Large intestine (tissue), 3 donors: ENCODE measurements around the gene MAP6D1. TPM values are rescaled to one million over a fixed set of nuclear protein-coding genes. Genes with fewer than 3 reads are reported as not detected.
"Not testable (repeated sequence)": the region's sequence is repeated elsewhere in the genome, so short reads cannot be mapped to it uniquely, and the experiment has no call there.

ENCODE experiments used
- DNase-seq, 2 donors: peaks; one replicate each; pipeline versions ENCODE4 v3.0.0 to v3.0.0-alpha.2; 2013
- H3K27ac ChIP-seq: one replicate; pipeline ENCODE4 v1.5.1; 2013; ENCODE audit warnings: low read length
- H3K27me3 ChIP-seq: 2 replicates; pipeline ENCODE4 v1.6.1; 2013; ENCODE audit warnings: low read length; ENCODE audit not compliant: control insufficient read depth, insufficient read depth
- H3K36me3 ChIP-seq: 2 replicates; pipeline ENCODE4 v1.6.1; 2013; ENCODE audit warnings: low read length; ENCODE audit not compliant: control insufficient read depth, insufficient read depth
- H3K4me1 ChIP-seq: one replicate; pipeline ENCODE4 v1.6.1; 2013; ENCODE audit warnings: low read length; ENCODE audit not compliant: control insufficient read depth, insufficient read depth
- H3K4me3 ChIP-seq: one replicate; pipeline ENCODE4 v1.5.1; 2013; ENCODE audit warnings: low read length
- H3K9me3 ChIP-seq: one replicate; pipeline ENCODE4 v1.6.1; 2013; ENCODE audit warnings: mild to moderate bottlenecking, low read depth, low read length, moderate library complexity; ENCODE audit not compliant: control insufficient read depth
- WGBS: methylation state at CpG from one replicate; pipeline ENCODE4 v1.1.5; 2013; ENCODE audit warnings: low lambda C conversion rate; ENCODE audit not compliant: insufficient coverage; 5-methylcytosine and 5-hydroxymethylcytosine counted together
- polyA plus RNA-seq: library from polyadenylated mRNA; unstranded; fragments of 120-200 nt; gene quantifications from one replicate; pipeline ENCODE4 v1.2.1, GENCODE V29; 2013

The MAP6D1 gene
- polyA plus RNA-seq, 1 donor, result 1.5 TPM

DNA sequence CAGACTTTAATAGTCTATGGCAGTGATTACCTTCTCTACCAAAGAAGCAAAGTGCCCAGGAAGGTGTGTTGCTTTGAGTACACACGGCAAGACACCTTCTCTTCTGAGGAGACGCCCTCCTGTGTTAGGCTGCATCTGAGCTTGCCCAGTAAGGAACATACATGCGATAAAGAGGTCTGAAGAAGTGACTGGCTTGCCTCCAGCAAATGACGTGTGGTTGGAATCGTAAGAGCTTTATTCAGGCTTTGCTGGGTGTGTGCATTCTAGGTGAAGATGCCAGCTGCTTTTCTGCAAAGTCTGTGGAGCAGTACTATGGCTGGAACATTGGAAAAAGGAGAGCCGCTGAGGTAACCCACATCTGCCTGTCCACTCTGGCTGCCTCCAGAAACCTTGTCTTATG lies 22.4 kb downstream of the MAP6D1 start:
- Histone ChIP-seq H3K27ac (no peak overlapping the region), H3K27me3 (no peaks in the 10 kb centered on the region), H3K4me3 (no peak overlapping the region), H3K36me3 (peaks cover 79% of the 10 kb centered on the region), H3K4me1 (no peaks in the 10 kb centered on the region), H3K9me3 (no peaks in the 10 kb centered on the region)
- no CpG with 5 or more reads among the region's 6 CpGs for WGBS
- no peak for DNase-seq

DNA sequence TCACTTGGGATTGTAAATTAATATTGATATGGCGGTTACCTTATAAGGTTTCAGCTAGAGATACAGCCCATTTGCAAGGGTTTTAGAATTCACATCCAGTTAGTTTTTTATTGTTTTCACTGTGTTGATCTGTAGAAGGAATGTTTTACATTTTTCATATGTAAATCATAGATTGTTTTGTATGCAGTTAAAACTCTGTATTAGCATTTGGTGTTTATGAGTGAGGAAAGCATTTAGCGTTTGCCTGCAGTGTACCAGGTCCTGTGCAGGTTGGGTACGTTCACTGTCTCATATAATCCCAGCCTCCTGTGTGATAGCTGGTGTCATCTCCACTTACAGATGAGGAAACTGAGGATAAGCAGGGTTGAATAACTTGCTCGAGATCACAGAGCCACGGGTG lies 23.8 kb downstream of the MAP6D1 start:
- peaks cover 71% of the 10 kb centered on the region for H3K36me3 ChIP-seq
- DNase-seq, result no peak

DNA sequence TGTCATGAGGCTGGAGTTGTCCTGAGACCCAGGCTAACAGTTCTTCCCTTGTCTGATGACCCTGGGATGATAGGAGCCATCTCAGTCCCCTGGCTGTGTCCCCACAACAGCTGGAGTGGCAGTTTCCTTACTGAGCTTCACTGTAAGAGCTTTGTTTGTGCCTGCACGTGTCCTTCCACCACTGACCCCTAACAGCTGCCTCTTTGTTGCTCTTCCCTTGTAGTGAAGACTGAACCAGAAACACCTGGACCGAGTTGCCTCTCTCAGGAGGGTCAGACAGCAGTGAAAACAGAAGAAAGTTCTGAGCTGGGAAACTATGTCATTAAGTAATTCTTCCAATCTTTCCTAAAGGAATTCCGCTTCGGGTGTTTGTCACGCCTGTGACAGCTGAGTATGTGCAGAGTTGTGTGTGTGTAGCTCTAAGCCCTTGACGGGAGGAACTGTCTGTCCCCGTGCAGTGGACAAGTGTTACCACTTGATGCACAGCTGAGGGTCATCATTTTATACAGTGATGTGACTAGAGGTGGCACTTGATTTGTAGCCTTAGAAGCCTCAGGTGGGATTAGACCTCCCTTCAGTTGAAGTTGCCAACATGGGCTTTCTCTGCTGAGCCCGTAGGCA lies 25.0 kb downstream of the MAP6D1 start:
- Histone ChIP-seq H3K4me3 (no peak overlapping the region), H3K4me1 (no peaks in the 10 kb centered on the region), H3K27ac (no peak overlapping the region), H3K9me3 (no peaks in the 10 kb centered on the region), H3K36me3 (peaks cover 62% of the 10 kb centered on the region), H3K27me3 (no peaks in the 10 kb centered on the region)
- DNase-seq, result no peak
- WGBS, result no CpG with 5 or more reads among the region's 8 CpGs

More for the DNA sequence above, 23.8 kb downstream of the MAP6D1 start:
- no peak overlapping the region for H3K27ac ChIP-seq
- H3K4me3 ChIP-seq, result no peak overlapping the region
- no CpG with 5 or more reads among the region's 5 CpGs for WGBS
- H3K27me3 ChIP-seq, result no peaks in the 10 kb centered on the region
- no peaks in the 10 kb centered on the region for H3K4me1 ChIP-seq
- H3K9me3 ChIP-seq, result no peaks in the 10 kb centered on the region

DNA sequence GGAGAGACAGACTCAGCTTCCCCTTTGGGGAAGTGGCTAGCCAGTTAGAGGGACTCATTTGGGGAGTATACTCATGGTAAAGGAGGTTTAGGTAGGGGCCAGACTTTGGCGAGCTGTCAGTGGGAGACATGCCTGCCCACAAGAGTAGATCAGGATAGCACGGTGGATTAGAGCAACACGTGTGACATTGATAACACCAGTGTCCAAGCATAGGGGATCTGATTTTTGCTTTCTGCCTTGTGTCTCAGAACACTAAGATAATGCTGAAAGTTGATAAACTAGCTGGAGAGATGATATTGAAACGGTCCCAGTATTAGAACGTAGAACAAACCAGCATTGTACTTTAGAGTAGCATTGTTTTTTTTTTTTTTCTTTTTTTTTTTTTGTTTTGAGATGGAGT lies 25.9 kb downstream of the MAP6D1 start:
- peaks cover 60% of the 10 kb centered on the region for H3K36me3 ChIP-seq
- DNase-seq, result no peak
- no CpG with 5 or more reads among the region's 5 CpGs for WGBS

DNA sequence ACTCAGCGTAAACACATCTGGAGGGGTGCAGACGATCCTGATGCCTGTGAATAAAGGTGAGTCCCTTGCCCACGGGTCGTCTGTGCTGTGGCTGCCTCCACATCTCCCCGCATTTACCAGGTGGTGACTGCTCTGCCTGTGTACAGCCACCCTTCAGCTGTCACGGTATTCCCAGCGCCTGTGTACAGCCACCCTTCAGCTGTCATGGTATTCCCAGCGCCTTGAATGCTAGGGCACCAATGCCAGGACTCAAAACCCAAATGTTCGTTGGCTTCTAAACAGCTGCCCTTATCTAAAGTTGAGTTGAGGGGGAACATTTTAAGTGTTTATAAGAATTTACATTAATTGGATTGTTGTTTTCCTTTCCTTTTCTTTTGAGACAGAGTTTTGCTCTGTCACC lies 27.4 kb downstream of the MAP6D1 start:
- DNase-seq, result no peak
- no CpG with 5 or more reads among the region's 9 CpGs for WGBS
- Histone ChIP-seq H3K4me1 (no peaks in the 10 kb centered on the region), H3K9me3 (no peaks in the 10 kb centered on the region), H3K27ac (no peak overlapping the region), H3K4me3 (no peak overlapping the region), H3K36me3 (peaks cover 51% of the 10 kb centered on the region), H3K27me3 (no peaks in the 10 kb centered on the region)

More for the DNA sequence above, 25.9 kb downstream of the MAP6D1 start:
- H3K4me1 ChIP-seq, result no peaks in the 10 kb centered on the region
- H3K27ac ChIP-seq, result no peak overlapping the region
- no peaks in the 10 kb centered on the region for H3K9me3 ChIP-seq
- no peak overlapping the region for H3K4me3 ChIP-seq
- H3K27me3 ChIP-seq, result no peaks in the 10 kb centered on the region

DNA sequence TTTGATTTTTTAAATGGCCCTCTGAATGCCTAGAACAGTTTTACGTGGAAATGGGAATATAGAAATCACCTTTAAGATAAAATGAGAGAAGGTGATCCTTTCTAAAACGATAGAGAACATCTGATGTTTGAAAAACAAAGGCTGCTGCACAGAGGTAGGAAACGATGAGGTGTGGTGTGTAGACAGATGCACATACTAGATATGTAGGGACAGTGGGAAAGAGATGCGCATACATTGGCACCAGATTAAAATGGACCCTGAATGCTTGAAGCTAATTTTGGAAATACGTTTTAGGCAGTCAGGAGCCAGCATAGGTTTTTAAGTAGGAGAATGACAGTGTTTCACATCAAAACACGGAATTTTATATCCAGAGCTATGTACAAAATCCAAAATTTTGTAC lies 29.0 kb downstream of the MAP6D1 start:
- Histone ChIP-seq H3K36me3 (peaks cover 44% of the 10 kb centered on the region), H3K4me3 (no peak overlapping the region), H3K27ac (no peak overlapping the region), H3K4me1 (no peaks in the 10 kb centered on the region), H3K9me3 (no peaks in the 10 kb centered on the region), H3K27me3 (no peaks in the 10 kb centered on the region)
- DNase-seq, result no peak
- 100% methylated on average over 4 of the region's 6 CpGs for WGBS

DNA sequence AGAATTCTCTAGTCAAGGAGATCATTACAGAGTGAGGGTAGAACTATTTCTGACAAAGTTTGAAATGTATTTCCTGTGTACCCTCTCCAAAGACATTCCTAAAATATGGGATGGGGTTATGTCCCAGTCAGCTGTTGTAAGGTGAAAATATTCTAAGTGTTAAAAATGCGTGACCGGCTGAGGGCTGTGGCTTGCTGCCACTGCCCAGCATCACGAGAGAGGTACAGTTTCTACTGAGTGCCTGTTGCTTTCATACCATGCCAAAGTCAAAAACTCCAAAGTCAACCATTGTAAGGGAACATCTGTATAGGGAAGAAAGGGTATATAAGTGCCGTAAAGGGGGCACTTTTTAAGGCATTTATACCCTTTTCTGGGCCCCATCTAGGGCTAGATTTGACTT lies 30.9 kb downstream of the MAP6D1 start:
- DNase-seq, result no peak

DNA sequence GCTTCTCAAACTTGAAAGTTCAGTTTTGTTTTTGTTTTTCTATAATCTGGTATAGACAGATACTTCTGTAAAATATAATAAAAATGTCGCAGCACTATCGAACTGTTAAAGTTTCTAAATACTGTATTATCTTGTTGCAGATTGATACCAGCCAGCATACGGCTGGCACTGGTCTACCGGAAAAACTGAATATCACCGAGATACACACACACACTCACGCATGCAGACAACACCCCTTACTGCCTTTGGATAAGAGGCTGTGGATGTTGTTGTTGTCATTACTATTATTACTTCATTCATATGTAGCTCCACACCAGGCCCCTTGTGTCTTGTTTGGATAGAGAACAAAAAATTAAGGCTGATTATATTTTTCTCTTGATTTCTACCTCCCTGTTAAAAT lies 32.4 kb downstream of the MAP6D1 start:
- Histone ChIP-seq H3K4me3 (no peak overlapping the region), H3K27me3 (no peaks in the 10 kb centered on the region), H3K4me1 (no peaks in the 10 kb centered on the region), H3K27ac (no peak overlapping the region), H3K36me3 (peaks cover 40% of the 10 kb centered on the region), H3K9me3 (no peaks in the 10 kb centered on the region)
- DNase-seq, result no peak
- WGBS, result no CpG with 5 or more reads among the region's 6 CpGs

More for the DNA sequence above, 30.9 kb downstream of the MAP6D1 start:
- Histone ChIP-seq H3K27ac (no peak overlapping the region), H3K9me3 (no peaks in the 10 kb centered on the region), H3K4me1 (no peaks in the 10 kb centered on the region), H3K36me3 (peaks cover 44% of the 10 kb centered on the region), H3K4me3 (no peak overlapping the region), H3K27me3 (no peaks in the 10 kb centered on the region)
- WGBS, result no CpG with 5 or more reads among the region's 4 CpGs

DNA sequence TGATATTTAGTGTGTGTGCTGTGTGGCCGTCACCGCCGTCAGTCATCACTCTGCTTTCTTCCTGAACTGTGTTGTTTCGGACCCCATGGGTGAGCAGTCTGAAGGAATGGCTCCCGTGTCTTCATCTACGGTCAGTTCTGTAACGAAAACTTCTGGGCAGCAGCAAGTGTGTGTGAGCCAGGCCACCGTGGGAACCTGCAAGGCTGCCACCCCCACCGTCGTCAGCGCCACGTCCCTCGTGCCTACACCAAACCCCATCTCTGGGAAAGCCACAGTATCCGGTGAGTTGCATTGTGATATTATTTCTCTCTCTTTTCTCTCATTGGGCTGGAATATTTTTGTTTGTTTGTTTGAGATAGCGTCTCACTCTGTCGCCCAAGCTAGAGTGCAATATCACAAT lies 34.7 kb downstream of the MAP6D1 start:
- WGBS, result no CpG with 5 or more reads among the region's 16 CpGs
- H3K4me3 ChIP-seq, result no peak overlapping the region
- no peak for DNase-seq

DNA sequence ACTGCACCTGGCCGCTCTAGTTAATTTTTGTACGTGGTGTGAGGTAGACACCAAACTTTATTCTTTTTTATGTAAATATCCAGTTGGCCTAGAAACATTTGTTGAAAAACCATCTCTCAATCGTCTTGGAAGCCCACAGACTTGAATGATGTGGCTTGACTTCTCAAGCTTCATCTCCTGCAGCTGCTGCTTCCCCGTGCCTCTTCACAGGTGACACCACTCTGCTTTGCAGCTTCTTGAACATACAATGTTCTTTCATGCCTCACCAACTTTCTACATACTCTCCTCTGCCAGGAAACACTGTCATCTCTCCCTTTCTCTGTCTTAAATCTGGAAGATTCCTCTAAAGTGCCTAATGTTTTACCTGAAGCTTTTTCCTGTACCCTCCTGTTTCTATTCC lies 35.6 kb downstream of the MAP6D1 start:
- no peak overlapping the region for H3K4me3 ChIP-seq
- no peak overlapping the region for H3K27ac ChIP-seq
- no peaks in the 10 kb centered on the region for H3K9me3 ChIP-seq
- peaks cover 53% of the 10 kb centered on the region for H3K36me3 ChIP-seq
- no CpG with 5 or more reads among the region's 4 CpGs for WGBS
- H3K4me1 ChIP-seq, result no peaks in the 10 kb centered on the region
- H3K27me3 ChIP-seq, result no peaks in the 10 kb centered on the region
- DNase-seq, result no peak

More for the DNA sequence above, 34.7 kb downstream of the MAP6D1 start:
- no peaks in the 10 kb centered on the region for H3K27me3 ChIP-seq
- H3K9me3 ChIP-seq, result no peaks in the 10 kb centered on the region
- H3K4me1 ChIP-seq, result no peaks in the 10 kb centered on the region
- H3K27ac ChIP-seq, result no peak overlapping the region
- peaks cover 54% of the 10 kb centered on the region for H3K36me3 ChIP-seq

DNA sequence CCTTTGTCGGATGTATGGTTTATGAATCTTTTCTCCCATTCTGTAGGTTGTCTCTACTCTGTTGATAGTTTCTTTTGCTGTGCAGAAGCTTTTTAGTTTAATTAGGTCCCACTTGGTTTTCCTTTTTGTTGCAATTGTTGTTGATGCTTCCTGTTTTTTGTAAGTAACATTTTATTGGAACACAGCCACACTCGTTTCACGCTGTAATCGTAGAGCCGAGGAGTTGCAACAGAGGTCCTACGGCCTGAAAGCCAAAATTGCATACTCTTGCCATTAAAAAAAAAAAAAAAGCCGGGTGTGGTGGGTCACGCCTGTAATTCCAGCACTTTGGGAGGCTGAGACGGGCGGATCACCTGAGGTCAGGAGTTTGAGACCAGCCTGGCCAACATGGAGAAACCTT lies 40.9 kb downstream of the MAP6D1 start:
- not testable (repeated sequence) for H3K27me3 ChIP-seq, H3K4me3 ChIP-seq, H3K9me3 ChIP-seq, H3K4me1 ChIP-seq, DNase-seq, H3K27ac ChIP-seq
- peaks cover 60% of the 10 kb centered on the region for H3K36me3 ChIP-seq
- 95% methylated on average over 6 of the region's 10 CpGs for WGBS
